Kasumi-1 (cell line): ENCODE measurements around the gene PLA2G2A.
A peak's percentile ranks its signal among the peaks of the same experiment; 100 is the strongest.
"Not testable (repeated sequence)": the region's sequence is repeated elsewhere in the genome, so short reads cannot be mapped to it uniquely, and the experiment has no call there.

Experiments
- DNase-seq, 2 experiments: peaks; one replicate each; lab custom pipeline; 2025; lab: John Stamatoyannopoulos, UW

The PLA2G2A gene

GRCh38 chr1:19979494-19979977, at the start of gene PLA2G2A:
Gene PLA2G2A, minus strand, starts transcription at chr1:19979618. Its CDS starts 845 bp downstream, at chr1:19978773.
- no peak for DNase-seq

DNA sequence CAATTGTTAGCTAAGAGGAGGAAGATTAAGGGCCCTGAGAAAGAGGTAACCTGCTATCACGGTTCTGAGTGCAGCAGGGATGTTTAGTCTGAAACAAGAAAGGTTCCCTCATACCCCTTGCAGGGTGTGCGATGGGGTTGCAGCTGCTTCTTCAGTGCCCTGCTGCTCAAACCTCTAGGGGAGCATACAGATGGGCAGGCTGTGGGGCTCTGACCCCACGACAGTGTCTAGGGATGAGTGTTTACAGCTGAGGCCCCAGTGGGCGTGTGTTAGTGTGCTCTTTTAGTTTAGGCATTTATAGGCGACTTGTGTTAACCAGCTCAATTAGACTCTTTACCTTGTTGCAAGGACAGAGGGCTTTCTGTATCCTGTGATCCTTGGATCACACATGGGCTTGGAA, 49.3 kb upstream of the PLA2G2A start:
- DNase-seq = no peak

GRCh38 chr1:20028125-20028524, 48.7 kb upstream of the PLA2G2A start:
- DNase-seq = no peak

DNA sequence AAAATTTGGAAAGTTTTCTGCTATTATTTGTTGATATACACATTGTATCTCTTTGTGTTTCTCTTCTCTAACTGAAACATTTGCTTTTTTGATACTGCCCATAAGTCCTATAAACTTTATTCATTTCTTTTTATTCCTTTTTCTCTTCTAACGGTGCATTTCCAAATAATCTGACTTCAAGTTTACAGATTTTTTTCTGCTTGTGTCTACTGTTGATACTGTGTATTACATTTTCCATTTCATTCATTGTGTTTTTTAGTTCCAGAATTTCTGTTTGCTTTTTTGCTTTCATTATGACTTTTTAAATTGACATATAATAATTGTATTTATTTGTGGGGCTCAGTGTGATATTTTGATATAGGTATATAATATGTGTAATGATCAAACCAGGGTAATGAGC, 38.3 kb upstream of the PLA2G2A start:
- no peak for DNase-seq

DNA sequence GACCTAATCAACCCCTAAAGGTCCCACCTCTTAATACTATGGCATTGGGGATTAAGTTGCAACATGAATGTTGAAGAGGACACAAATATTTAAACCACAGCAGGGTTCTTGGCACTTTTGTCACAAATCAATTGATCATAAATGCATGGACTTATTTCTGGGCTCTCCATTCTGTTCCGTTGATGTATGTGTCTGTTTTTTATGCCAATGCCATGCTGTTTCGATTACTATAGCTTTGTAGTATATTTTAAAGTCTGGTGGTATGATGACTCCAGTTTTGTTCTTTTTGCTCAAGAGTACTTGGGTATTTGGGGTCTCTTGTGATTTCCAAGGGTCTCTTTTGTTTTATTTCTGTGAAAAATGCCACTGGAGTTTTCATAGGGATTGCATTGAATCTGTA, 34.7 kb upstream of the PLA2G2A start:
- no peak for DNase-seq

DNA sequence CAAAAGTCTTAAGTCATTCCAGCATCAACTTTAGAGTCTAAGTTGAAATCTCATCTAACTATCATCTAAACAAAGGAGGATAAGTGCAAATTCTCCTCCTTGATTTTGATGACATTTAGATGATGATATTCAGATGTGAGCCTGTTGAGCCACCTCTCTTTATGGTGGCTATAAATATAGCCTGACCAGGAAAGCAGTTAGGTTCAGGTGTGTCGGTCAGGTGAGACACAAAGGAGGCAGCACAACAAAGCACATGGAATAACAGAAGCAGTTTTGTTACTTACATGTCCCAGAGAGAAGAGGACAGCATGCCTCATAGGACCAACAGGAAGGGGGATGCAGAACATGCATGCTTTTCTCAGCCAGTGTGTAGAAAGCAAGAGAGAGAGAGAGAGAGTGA, 30.6 kb upstream of the PLA2G2A start:
- DNase-seq = no peak

GRCh38 chr1:20009212-20009611, 29.8 kb upstream of the PLA2G2A start:
- no peak for DNase-seq

DNA sequence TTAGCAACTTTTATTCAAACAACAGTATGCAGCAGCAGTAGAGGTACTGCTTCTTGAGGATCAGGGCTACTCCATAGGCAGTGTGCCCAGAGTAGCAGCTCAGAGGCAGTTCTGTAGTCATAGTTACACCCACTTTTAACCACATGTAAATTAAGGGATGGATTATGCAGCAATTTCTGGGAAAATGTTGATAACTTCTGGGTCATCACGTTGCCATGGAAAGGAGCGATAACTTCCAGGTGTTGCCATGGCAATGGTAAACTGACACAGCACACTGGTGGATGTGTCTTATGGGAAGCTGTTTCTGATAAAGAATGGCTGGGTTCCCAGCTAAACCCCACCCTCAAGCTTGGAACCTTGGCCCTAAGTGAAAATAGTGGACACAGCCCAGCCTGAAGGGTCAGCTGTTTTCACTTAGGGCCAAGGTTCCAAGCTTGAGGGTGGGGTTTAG, 29.0 kb upstream of the PLA2G2A start:
- DNase-seq = no peak

- DNase-seq = not testable (repeated sequence)
Observed at GRCh38 chr1:19998823-19999222, 19.4 kb upstream of the PLA2G2A start.

DNA sequence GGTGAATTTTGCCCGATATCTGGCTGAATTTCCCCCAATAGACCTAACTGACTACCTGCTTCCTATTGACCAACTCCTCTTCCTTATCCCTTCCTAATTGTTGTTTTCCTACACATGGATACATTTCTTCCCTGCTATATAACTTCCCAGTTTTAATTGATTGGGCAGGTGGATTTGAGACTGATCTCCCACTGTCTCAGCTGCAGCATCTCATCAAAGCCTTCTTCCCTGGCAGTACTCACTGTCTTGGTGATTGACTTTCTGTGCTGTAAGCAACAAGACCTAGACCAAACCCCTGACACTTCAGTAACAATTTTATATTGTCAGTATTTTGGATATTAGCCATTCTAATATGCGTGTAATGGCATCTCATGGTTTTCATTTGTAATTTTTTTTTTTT, 11.3 kb upstream of the PLA2G2A start:
- no peak for DNase-seq

DNA sequence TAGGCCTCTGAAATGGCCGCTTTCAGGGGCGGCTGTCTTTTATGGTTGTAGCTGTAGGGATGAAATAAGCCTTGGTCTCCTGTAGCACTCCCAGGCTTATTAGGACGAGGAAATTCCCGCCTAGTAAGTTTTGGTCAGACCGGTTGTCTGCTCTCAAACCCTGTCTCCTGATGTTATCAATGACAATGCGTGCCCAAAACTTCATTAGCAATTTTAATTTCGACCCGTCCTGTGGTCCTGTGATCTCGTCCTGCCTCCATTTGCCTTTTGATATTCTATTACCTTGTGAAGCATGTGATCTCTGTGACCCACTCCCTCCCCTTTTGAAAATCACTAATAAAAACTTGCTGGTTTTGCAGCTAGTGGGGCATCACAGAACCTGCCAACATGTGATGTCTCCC, 10.8 kb upstream of the PLA2G2A start:
- DNase-seq = not testable (repeated sequence)

- DNase-seq = no peak
Observed at GRCh38 chr1:19988267-19989006, 9.0 kb upstream of the PLA2G2A start.

GRCh38 chr1:19987719-19988118, 8.3 kb upstream of the PLA2G2A start:
- no peak for DNase-seq

DNA sequence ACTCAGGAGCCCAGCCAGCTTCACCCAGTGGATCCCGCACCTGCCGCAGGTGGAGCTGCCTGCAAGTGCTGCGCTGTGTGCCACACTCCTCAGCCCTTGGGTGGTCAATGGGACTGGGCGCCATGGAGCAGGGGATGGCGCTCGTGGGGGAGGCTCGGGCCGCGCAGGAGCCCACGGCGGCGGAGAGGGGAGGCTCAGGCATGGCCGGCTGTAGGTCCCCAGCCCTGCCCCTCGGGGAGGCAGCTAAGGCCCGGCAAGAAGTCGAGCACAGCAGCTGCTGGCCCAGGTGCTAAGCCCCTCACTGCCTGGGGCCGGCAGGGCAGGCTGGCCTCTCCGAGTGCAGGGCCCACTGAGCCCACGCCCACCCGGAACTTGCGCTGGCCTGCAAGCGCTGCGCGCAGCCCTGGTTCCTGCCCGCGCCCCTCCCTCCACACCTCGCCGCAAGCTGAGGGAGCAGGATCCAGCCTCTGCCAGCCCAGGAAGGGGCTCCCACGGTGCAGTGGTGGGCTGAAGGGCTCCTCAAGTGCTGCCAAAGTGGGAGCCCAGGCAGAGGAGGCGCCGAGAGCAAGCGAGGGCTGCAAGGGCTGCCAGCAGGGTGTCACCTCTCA, 5.1 kb upstream of the PLA2G2A start:
- not testable (repeated sequence) for DNase-seq

DNA sequence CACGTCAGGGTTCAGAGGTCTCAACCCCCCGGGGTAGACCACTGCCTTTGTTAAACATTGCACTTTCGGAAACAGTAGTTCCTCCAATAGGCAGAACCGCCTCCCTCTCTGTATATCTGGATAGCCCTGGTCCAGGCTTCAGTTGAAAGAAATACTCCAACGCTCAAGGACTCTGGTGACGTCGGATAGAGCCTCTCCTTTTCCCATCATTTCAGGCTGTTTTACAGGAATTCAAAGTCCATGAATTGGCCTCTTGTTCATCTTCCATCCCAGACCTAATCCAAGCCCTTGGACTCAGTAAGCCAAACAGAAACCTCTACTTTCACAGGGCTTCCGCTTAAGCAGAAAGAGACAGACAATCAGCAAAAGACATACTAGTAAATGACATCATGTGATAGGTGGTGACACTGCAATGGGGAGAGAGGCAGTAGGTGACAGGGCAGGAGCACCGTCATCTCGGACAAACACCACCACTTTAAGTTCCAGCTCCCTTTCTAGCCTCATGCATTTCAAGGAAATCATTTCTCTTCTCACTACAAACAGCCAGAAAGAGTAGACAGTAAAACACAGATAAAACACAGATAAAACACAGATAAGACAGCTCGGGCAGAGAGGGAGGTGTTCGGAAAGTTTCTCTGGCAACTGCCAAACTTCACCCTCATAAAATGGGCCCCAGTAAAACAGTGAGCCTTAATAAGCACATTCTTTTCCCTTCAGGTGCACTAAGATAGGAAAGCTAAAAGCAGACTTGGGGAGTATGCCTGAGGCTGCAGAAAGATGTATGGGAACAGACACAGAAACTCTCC, 2.3 kb upstream of the PLA2G2A start:
- no peak for DNase-seq

- DNase-seq = no peak
Observed at GRCh38 chr1:19981170-19981506, 1.7 kb upstream of the PLA2G2A start.

- no peak for DNase-seq
Observed at GRCh38 chr1:19980314-19980713, 896 bp upstream of the PLA2G2A start.

DNA sequence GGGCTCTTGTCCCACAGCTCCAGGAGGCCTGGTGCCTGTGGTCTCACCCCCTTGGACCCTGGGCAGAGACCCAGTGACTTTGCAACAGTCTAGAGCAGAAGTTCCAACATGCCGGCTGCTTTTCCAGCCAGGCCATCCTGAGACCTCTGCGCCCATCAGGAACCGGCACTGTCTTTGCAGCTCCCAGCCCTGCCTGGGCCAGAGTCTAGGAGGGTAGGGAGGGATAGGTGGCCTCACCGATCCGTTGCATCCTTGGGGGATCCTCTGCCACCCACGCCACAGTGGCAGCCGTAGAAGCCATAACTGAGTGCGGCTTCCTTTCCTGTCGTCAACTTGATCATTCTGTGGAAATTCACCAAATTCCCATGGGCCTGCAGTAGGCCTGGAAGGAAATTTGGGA, 1.3 kb downstream of the PLA2G2A start:
- no peak for DNase-seq

GRCh38 chr1:19976317-19977003, 3.0 kb downstream of the PLA2G2A start:
- no peak for DNase-seq

DNA sequence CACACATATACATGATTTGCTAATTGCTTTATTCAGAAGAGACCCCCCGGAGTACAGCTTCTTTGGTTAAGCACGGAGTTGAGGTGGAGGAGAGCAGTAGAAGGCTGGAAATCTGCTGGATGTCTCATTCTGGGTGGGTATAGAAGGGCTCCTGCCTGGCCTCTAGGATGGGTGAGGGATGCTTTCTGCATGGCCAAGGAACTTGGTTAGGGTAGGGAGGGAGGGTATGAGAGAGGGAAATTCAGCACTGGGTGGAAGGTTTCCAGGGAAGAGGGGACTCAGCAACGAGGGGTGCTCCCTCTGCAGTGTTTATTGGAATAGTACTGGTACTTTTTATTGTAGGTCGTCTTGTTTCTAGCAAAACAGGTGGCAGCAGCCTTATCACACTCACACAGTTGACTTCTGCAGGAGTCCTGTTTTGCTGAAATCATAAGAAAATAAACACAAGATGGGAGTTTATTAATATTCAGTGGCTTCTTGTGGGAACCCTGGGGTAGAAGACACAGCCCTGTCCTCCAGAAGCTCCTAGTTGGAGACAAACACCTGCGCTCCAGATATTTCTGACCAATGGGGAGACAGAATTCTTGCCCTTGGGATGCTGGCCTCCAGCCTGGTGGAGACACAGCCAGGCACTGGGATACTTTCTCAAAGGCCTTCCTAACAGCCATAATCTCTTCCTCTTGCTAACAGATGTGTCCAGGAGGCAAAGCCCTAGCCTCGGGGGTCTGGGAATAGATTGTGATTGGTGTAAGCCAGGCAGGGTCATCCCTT, 3.8 kb downstream of the PLA2G2A start:
- DNase-seq = no peak

GRCh38 chr1:19974822-19975416, 4.5 kb downstream of the PLA2G2A start:
- DNase-seq = peak; percentile 56 to 60
